Urinary bladder (tissue), 4 donors: ENCODE results near the gene KIF20B. TPM values are rescaled to one million over a fixed set of nuclear protein-coding genes. Genes with fewer than 3 reads are reported as not detected.
A peak's percentile ranks its signal among the peaks of the same experiment; 100 is the strongest.

Experiments
- DNase-seq: peaks from one replicate; pipeline ENCODE4 v3.0.0-alpha.2; 2015; ENCODE audit errors: extremely low spot score
- H3K27ac ChIP-seq: one replicate; pipeline ENCODE4 v1.5.1; 2013; ENCODE audit warnings: low read depth, mild to moderate bottlenecking, moderate library complexity
- H3K36me3 ChIP-seq: one replicate; pipeline ENCODE4 v1.6.1; 2013; ENCODE audit warnings: mild to moderate bottlenecking, moderate library complexity; ENCODE audit not compliant: insufficient read depth
- H3K4me1 ChIP-seq: one replicate; pipeline ENCODE4 v1.6.1; 2013; ENCODE audit warnings: mild to moderate bottlenecking, moderate library complexity; ENCODE audit not compliant: insufficient read depth
- H3K4me3 ChIP-seq: one replicate; pipeline ENCODE4 v1.5.1; 2013; ENCODE audit warnings: low read depth, low read length
- WGBS: extraction: QIAGEN DNeasy Blood & Tissue Kit; methylation state at CpG from one replicate; pipeline ENCODE4 v1.1.7; 2013; 5-methylcytosine and 5-hydroxymethylcytosine counted together
- polyA plus RNA-seq: library from polyadenylated mRNA; stranded (reverse); fragments of 200-250 nt; gene quantifications from one replicate; pipeline ENCODE4 v1.2.3, GENCODE V29; 2013
- total RNA-seq: library from RNA; depleted of rRNA; stranded (reverse); fragments of >200 nt; gene quantifications from one replicate; pipeline ENCODE4 v1.2.3, GENCODE V29; 2014
- donor health status: healthy with polysubstance abuse.
- donor health status: healthy.

KIF20B gene
- total and polyA plus RNA-seq, 2 donors = 2.4 to 24.5 TPM

DNA sequence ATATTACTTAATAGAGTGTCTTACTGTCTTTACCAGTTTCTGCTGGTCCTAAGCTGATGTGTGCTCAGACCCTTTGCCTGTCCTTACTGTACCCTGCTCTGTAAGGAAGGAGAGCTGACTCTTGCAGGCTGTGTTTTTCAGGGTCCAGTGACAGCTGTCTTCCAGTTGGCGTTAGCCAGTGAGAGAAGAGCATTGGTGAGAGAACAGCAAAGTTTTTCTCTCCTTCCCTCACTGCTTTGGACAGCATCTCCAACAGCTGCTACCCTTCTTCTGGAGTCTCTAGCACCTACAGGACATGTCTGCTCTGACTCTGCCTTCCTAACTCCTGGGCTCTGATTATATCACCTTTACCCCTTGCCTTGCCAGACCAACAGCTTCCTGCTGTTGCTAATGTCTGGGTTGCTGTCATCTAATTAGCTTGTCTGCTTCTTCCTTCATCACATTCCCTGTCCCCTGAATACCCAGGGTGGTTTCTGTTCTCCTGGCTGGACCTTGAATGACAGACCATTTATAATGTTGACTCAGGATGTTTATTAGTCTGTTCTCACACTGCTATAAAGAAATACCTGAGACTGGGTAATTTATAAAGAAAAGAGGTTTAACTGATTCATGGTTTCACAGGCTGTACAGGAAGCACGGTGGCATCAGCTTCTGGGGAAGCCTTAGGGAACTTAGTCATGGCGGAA is 32.9 kb upstream of the KIF20B start:
- Histone ChIP-seq H3K4me1 (no peaks in the 10 kb centered on the region), H3K36me3 (no peaks in the 10 kb centered on the region), H3K27ac (no peak overlapping the region), H3K4me3 (no peak overlapping the region)
- no peak for DNase-seq
- WGBS = 81% methylated on average over 3 of the region's 3 CpGs

DNA sequence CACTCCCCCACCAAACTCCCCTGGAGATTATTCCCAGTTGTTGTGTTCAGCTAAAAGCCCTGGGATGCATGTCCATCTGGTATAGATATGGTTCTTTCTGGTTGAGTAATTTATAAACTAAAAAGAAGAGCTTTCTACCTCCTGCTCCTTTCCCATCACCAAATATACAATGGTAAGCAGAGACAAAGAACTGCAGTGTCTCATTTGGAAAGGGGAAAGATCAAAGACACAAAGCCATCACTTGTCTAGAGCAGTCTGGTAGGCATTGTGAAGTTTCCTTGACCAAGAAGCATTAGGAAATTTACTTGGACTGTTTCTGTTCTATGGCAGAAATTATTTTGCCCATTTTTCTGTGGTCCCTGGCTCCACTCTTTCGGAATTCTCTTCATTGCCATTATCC is 31.4 kb upstream of the KIF20B start:
- Histone ChIP-seq H3K4me3 (no peak overlapping the region), H3K36me3 (no peaks in the 10 kb centered on the region), H3K27ac (no peak overlapping the region), H3K4me1 (no peaks in the 10 kb centered on the region)
- 98% methylated on average over 1 of the region's 1 CpG for WGBS
- DNase-seq = no peak

DNA sequence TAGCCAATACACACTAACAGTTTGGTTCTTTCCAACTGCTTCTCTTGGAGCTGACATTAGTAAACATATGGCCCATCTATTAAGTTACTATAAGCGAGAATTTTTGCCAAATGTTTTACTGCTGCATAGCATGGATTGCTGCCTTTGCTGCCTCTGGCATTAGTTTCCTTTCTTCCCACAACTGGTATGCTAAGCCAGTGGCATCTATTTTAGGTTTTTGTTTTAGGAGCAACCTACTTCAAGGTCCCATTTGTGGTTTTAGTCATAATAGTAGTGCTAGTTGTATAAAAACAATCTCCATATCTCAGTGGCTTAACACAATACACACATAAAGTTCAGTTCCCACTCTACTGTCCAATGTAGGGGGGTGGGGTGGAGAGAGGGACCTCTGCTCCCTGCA is 30.5 kb upstream of the KIF20B start:
- WGBS = 60% methylated on average over 1 of the region's 1 CpG
- no peaks in the 10 kb centered on the region for H3K36me3 ChIP-seq
- no peak overlapping the region for H3K27ac ChIP-seq
- H3K4me1 ChIP-seq = no peaks in the 10 kb centered on the region
- DNase-seq = no peak
- no peak overlapping the region for H3K4me3 ChIP-seq

DNA sequence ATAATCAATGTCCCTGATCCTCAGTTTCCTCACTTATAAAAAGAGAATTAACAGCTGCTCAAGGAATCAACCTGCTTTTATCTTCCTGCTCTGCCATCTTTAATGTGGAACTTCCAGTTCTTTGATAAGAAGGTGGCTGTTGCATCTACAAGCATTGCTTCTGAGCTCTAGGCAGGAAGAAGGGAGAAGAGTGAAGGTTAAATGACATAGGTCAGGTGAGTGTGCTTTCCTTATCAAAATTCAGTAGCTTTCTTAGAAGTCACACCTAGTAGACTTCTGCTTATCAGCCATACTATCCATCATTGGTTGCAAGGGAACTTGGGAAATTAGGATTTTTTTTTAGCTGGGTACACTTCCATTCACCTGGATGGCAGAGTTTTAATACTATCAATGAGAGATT is 24.0 kb upstream of the KIF20B start:
- no peak for DNase-seq
- no peaks in the 10 kb centered on the region for H3K36me3 ChIP-seq
- H3K27ac ChIP-seq = no peak overlapping the region
- no peaks in the 10 kb centered on the region for H3K4me1 ChIP-seq
- no peak overlapping the region for H3K4me3 ChIP-seq

DNA sequence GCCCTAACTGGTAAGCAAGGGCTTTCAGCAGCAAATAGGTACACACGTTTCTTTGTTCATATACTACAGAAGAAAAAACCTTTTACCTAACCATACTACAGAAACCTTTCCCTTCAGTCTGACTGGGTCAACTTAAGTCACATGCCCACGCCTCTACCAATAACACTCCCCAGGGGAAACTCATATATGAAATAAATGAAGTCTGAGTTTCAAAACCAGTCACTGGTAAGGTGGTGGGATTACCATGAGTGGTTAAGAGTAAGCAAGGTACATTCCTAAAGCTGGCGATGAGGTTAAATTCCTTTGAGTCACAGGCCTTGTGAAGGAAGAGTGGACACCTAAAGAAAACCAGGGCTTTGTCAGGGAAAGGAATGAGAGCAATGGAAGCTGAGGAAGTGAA is 21.4 kb upstream of the KIF20B start:
- Histone ChIP-seq H3K27ac (no peak overlapping the region), H3K36me3 (no peaks in the 10 kb centered on the region), H3K4me1 (no peaks in the 10 kb centered on the region), H3K4me3 (no peak overlapping the region)
- no peak for DNase-seq
- WGBS = 92% methylated on average over 3 of the region's 3 CpGs

DNA sequence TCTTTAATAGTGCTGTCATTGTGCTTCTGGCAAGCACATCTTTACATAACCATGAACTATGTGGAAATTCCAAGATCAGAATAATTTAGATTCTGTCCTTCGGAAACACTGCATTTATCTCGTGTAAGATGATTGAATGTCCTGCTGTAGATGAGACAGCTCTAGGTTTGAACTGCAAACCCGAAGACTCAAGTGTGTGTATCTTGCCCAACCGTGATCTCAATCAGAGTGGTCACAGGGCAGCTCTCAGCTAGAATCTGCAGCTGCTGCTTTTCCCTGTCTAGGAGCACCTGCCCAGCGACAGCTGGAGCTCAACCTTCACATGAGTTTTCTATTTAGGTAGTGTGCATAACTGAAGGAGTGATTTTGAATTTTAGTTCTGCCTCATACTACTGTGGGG is 17.5 kb upstream of the KIF20B start:
- no peak overlapping the region for H3K27ac ChIP-seq
- H3K4me1 ChIP-seq = no peaks in the 10 kb centered on the region
- no peak overlapping the region for H3K4me3 ChIP-seq
- H3K36me3 ChIP-seq = no peaks in the 10 kb centered on the region
- no peak for DNase-seq
- WGBS = 72% methylated on average over 5 of the region's 5 CpGs

DNA sequence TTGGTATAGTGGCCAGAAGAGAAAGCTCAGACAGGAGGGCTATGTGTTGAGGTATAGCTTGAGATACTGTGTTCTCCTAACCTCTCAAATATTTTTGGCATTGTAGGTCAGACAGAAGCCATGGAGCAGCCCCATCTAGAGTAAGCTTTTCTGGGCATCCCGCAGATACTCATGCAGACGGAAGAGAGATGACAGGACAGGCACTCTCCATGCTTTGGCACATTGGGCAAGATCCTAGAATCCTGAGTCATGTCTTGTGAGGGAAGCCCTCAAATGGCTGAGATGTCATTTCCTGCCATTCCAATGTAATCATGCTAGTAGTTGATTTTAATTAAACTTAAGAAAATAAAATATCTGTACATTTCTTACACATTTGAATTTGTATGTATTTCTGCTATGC is 16.8 kb upstream of the KIF20B start:
- no peaks in the 10 kb centered on the region for H3K36me3 ChIP-seq
- 88% methylated on average over 2 of the region's 2 CpGs for WGBS
- H3K27ac ChIP-seq = no peak overlapping the region
- H3K4me1 ChIP-seq = no peaks in the 10 kb centered on the region
- H3K4me3 ChIP-seq = no peak overlapping the region
- DNase-seq = no peak

DNA sequence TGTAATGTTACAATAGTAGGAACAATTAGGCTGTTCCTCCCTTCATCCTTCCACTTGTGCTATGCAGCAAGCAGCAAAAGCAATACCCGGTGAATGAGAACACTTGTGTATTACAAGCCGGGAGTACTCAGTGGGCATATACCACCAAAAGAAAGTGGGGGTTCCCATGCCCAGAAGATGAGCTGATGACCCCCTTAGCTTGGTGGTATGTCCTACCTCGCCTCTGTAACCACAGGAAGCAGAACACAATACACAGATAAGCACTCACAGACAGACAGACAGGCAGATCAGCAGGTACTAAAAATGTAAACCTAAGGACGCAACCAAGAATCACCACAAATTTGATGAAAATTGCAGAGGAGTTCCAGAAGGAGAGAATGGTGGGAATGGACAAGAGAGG is 15.5 kb upstream of the KIF20B start:
- WGBS = 78% methylated on average over 4 of the region's 4 CpGs
- Histone ChIP-seq H3K27ac (no peak overlapping the region), H3K4me1 (no peaks in the 10 kb centered on the region), H3K4me3 (no peak overlapping the region), H3K36me3 (no peaks in the 10 kb centered on the region)
- no peak for DNase-seq

DNA sequence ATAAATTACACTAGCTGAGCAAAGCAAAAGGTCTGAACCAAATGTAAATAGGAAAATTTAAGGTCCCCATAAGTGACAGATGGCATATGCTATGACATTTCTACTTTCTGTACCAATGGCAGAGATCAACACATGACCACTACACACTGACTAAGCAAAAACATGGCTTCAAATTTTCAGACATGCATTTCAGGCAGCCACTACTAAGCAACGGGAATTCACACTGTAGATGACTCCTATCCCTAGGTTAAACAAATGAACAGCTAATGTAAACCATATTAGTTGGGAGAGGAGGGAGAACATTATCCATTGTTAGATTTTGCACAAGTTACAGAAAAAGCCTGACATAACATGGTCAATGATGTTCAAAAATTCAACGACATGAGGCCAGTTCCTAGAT is 11.4 kb upstream of the KIF20B start:
- H3K27ac ChIP-seq = no peak overlapping the region
- H3K4me3 ChIP-seq = no peak overlapping the region
- 74% methylated on average over 2 of the region's 2 CpGs for WGBS
- no peak for DNase-seq
- H3K36me3 ChIP-seq = peaks cover 1% of the 10 kb centered on the region
- no peaks in the 10 kb centered on the region for H3K4me1 ChIP-seq

DNA sequence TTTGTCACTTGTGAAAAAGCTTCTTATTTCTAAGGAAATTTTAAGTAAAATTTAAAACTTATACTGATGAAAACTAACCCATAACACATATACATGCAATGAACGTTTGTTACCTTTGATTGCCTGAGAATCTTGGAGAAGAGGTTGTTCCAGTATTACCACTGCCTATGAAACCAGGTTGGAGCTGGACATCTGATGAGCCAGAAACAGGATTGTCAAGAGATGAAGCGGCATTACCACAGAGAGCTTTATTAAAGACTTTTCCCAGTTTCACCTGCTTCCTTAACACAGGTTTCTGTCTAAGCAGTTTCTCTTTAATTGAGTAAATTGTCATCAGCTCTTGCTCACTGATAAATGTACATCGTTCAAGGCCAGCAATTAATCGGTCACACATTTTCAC is 9.0 kb upstream of the KIF20B start:
- H3K27ac ChIP-seq = no peak overlapping the region
- no peaks in the 10 kb centered on the region for H3K4me1 ChIP-seq
- H3K36me3 ChIP-seq = peaks cover 1% of the 10 kb centered on the region
- H3K4me3 ChIP-seq = no peak overlapping the region
- no peak for DNase-seq
- 86% methylated on average over 4 of the region's 4 CpGs for WGBS

DNA sequence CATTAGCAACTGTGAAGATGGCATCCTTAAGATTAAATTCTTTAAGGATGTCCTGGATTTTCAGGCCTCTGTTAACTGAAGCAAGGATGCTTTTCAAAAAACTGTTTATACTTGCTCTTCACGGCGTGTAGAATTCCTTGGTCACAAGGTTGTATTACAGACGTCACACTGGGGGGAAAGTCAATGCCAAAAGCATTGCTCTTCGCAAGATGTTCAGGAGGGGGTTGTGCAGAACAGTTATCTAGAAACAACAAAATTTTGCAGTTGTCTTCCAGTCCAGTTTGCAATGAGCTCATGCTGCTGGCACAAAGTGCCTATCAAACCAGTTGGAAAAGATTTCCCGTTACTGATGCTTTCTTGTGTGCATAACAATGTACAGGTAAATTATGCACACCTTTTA is 8.2 kb upstream of the KIF20B start:
- H3K27ac ChIP-seq = no peak overlapping the region
- H3K4me3 ChIP-seq = no peak overlapping the region
- WGBS = 92% methylated on average over 5 of the region's 5 CpGs
- peaks cover 1% of the 10 kb centered on the region for H3K36me3 ChIP-seq
- H3K4me1 ChIP-seq = no peaks in the 10 kb centered on the region
- no peak for DNase-seq

DNA sequence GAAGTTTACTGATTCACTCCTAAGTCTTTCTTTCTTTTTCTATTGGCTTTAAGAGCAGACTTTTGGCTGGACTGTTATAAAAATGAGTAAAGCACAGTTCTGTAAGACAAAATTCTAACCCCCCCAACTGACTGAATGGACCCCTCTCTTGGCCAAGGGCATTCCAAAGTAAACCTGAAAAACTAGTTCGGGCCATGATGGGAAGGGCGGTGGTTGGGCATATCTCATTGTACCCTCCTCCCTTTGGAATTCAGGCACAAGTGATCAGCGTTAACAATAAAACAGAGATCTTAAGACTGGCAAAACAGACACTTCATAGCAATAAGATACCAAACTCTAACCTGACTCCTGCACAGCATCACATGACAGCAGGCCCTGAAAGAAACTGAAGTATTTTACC is 6.1 kb upstream of the KIF20B start:
- WGBS = 90% methylated on average over 3 of the region's 3 CpGs
- Histone ChIP-seq H3K4me3 (no peak overlapping the region), H3K27ac (no peak overlapping the region), H3K36me3 (peaks cover 1% of the 10 kb centered on the region), H3K4me1 (no peaks in the 10 kb centered on the region)
- no peak for DNase-seq

DNA sequence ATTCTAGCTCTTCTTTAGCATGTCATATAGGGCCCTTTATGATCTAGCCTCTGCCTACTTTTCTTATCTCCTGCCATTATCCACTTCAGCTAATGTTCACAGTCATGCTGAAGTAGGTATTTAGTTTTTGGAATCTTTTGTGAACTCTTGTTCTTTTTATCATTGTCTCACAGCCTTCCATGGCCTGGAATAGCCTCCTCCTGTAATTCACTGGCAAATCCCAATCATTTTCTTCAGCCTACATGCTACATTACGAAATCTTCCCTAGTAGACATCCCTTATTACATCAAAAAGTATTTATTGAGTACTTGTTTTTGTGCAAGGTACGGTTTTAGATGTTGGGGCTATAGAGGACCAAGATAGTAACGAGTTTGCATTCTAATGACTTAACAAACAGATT is 3.4 kb upstream of the KIF20B start:
- 92% methylated on average over 3 of the region's 3 CpGs for WGBS
- DNase-seq = no peak
- Histone ChIP-seq H3K27ac (no peak overlapping the region), H3K36me3 (no peaks in the 10 kb centered on the region), H3K4me3 (no peak overlapping the region), H3K4me1 (no peaks in the 10 kb centered on the region)

DNA sequence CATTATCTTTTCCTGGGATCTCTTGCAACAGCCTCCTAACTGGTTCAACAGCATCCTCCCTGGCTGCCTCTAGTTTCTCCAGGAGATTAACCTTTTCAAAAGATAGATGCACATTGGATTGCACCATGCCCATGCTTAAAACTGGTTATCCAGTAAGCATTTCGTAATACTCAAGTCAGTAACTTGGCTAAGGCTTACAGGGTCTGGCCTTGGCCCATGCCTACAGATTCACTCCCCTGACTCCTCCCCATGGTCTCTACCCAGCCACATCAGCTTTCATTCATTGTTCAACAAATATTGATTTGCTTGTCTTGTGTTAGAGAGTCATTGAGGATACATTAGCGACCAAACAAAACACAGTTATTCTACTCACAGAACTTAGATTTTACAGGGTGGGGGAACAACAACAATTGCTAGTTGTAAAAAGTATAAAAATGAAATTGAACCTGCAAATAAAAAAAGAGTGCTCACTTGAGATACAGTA is 1.8 kb upstream of the KIF20B start:
- Histone ChIP-seq H3K4me3 (no peak overlapping the region), H3K36me3 (no peaks in the 10 kb centered on the region)
- 94% methylated on average over 2 of the region's 2 CpGs for WGBS

DNA sequence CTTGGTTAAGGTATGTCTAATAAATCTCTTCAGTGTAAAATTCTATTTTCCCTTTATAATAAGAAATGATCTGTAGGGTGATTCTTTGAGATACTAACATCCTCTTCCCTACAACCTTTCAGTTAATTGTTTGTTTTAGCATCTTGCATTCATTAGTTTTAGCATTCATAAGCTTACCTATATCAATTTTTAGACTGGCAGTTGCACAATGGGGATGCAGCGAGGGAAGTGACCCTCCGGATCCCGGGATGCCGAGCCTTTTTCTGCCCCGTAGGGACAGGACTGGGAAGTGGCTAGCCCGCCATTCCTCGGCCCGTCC is 508 bp upstream of the KIF20B start:
- DNase-seq = no peak
- Histone ChIP-seq H3K27ac (peak overlapping the region; percentile 19), H3K4me3 (peak overlapping the region; percentile 50), H3K4me1 (no peaks in the 10 kb centered on the region), H3K36me3 (no peaks in the 10 kb centered on the region)
- WGBS = under 1% methylated on average over 8 of the region's 8 CpGs

More for the DNA sequence above, 1.8 kb upstream of the KIF20B start:
- Histone ChIP-seq H3K4me1 (no peaks in the 10 kb centered on the region), H3K27ac (no peak overlapping the region)
- DNase-seq = no peak
